ENCODE data around the gene TMEM151B. TPM values are rescaled to one million over a fixed set of nuclear protein-coding genes. Genes with fewer than 3 reads are reported as not detected.

The TMEM151B gene
- total and polyA plus RNA-seq, 2 of the 13 experiments (the other 11 are each of a cell fraction or from before 2014, with no cell fraction given): not detected

GRCh38 chr6:44223319-44224028 is 46.8 kb upstream of the TMEM151B start, which contains the start of gene SLC29A1 (continued):
- TF ChIP-seq MNT (IDR thresholded peaks at IDR 0.05) (peak; percentile 42), ADNP (CRISPR knock-in tag; IDR thresholded peaks at IDR 0.05) (no peak), FOXP1 (IDR thresholded peaks at IDR 0.05) (no peak), FOXP1 (CRISPR knock-in tag; IDR thresholded peaks at IDR 0.05) (no peak), ZBTB8A (CRISPR knock-in tag; IDR thresholded peaks at IDR 0.05; ENCODE audit: borderline replicate concordance, low read depth) (no peak), POLR2AphosphoS5 (IDR thresholded peaks at IDR 0.05; ENCODE audit: low read depth, low read length) (peak; percentile 56), TERF1 (CRISPR knock-in tag; IDR thresholded peaks at IDR 0.05) (no peak), ETV6 (CRISPR knock-in tag; conservative IDR thresholded peaks at IDR 0.05) (no peak), ZSCAN30 (CRISPR knock-in tag; IDR thresholded peaks at IDR 0.05) (no peak), RAD21 (CRISPR knock-in tag; IDR thresholded peaks at IDR 0.05) (peak; percentile 43; the same call in 1 of the 2 replicates), SETDB1 (CRISPR knock-in tag; IDR thresholded peaks at IDR 0.05; ENCODE audit: borderline replicate concordance) (no peak), NR2F2 (IDR thresholded peaks at IDR 0.05; ENCODE audit: borderline replicate concordance, low read depth) (no peak), ZBTB34 (CRISPR knock-in tag; IDR thresholded peaks at IDR 0.05) (no peak), NR1H2 (CRISPR knock-in tag; IDR thresholded peaks at IDR 0.05; ENCODE audit: borderline replicate concordance, low read depth) (no peak), ZNF101 (CRISPR knock-in tag; IDR thresholded peaks at IDR 0.05; ENCODE audit: borderline replicate concordance, low read depth) (no peak), MTA3 (CRISPR knock-in tag; IDR thresholded peaks at IDR 0.05) (no peak), FIP1L1 (IDR thresholded peaks at IDR 0.05; ENCODE audit: borderline replicate concordance, insufficient read depth, low read depth, low read length) (no peak), ZNF83 (CRISPR knock-in tag; IDR thresholded peaks at IDR 0.05; ENCODE audit: borderline replicate concordance) (peak; percentile 49), ZNF20 (CRISPR knock-in tag; IDR thresholded peaks at IDR 0.05) (no peak), AFF4 (CRISPR knock-in tag; IDR thresholded peaks at IDR 0.05) (no peak), ZGPAT (CRISPR knock-in tag; IDR thresholded peaks at IDR 0.05) (no peak; the same call in 1 of the 2 replicates)

All from HepG2 (cell line).